ENCODE results near the gene ZNF684.
"Not testable (repeated sequence)": the region's sequence is repeated elsewhere in the genome, so short reads cannot be mapped to it uniquely, and the experiment has no call there.

Gene ZNF684

GRCh38 chr1:40531381-40532061, at the start of gene ZNF684:
TSS of gene ZNF684 (plus strand) at chr1:40531637. CDS start at chr1:40533167, 1,530 bp downstream.
- DNase-seq (ENCODE audit: low read depth in 3 of 3) = peak; percentile 69 to 72 (median 70)

GRCh38 chr1:40495315-40495903, 36.0 kb upstream of the ZNF684 start:
- DNase-seq (ENCODE audit: low read depth in 3 of 3) = no peak

- not testable (repeated sequence) for DNase-seq (ENCODE audit: low read depth in 3 of 3)
These were observed 28.8 kb upstream of the ZNF684 start for GRCh38 chr1:40502651-40503050.

- no peak for DNase-seq (ENCODE audit: low read depth in 3 of 3)
These were observed 23.5 kb upstream of the ZNF684 start for GRCh38 chr1:40507973-40508372.

GRCh38 chr1:40508375-40509341, 22.8 kb upstream of the ZNF684 start, which contains the start of gene EXO5:
TSS of gene EXO5 (plus strand) at chr1:40508767. CDS start at chr1:40514545, 5,778 bp downstream.
- DNase-seq (ENCODE audit: low read depth in 3 of 3) = peak; percentile 73 to 82 (median 78)

GRCh38 chr1:40519517-40519916, 11.9 kb upstream of the ZNF684 start:
- no peak for DNase-seq (ENCODE audit: low read depth in 3 of 3)

- no peak for DNase-seq (ENCODE audit: low read depth in 3 of 3)
These were observed 579 bp upstream of the ZNF684 start for GRCh38 chr1:40530735-40531380.

GRCh38 chr1:40532062-40532389, 589 bp downstream of the ZNF684 start:
- no peak for DNase-seq (ENCODE audit: low read depth in 3 of 3)

GRCh38 chr1:40532844-40533424, 1.5 kb downstream of the ZNF684 start:
- peak in 1 of 3 donors; percentile 27 for DNase-seq (ENCODE audit: low read depth in 3 of 3)

- no peak for DNase-seq (ENCODE audit: low read depth in 3 of 3)
These were observed 3.2 kb downstream of the ZNF684 start for GRCh38 chr1:40534589-40534988.

GRCh38 chr1:40535732-40536131, 4.3 kb downstream of the ZNF684 start:
- DNase-seq (ENCODE audit: low read depth in 3 of 3) = no peak

- DNase-seq (ENCODE audit: low read depth in 3 of 3) = no peak
These were observed 7.9 kb downstream of the ZNF684 start for GRCh38 chr1:40539338-40539737.

GRCh38 chr1:40546957-40547356, 15.5 kb downstream of the ZNF684 start:
- DNase-seq (ENCODE audit: low read depth in 3 of 3) = no peak

GRCh38 chr1:40553017-40553416, 21.6 kb downstream of the ZNF684 start:
- DNase-seq (ENCODE audit: low read depth in 3 of 3) = no peak

- not testable (repeated sequence) for DNase-seq (ENCODE audit: low read depth in 3 of 3)
These were observed 23.4 kb downstream of the ZNF684 start for GRCh38 chr1:40554807-40555206.

GRCh38 chr1:40556121-40556520, 24.7 kb downstream of the ZNF684 start:
- no peak for DNase-seq (ENCODE audit: low read depth in 3 of 3)

- not testable (repeated sequence) for DNase-seq (ENCODE audit: low read depth in 3 of 3)
These were observed 26.8 kb downstream of the ZNF684 start for GRCh38 chr1:40558241-40558640.

- DNase-seq (ENCODE audit: low read depth in 3 of 3) = no peak
These were observed 30.7 kb downstream of the ZNF684 start for GRCh38 chr1:40562185-40562584.

- no peak for DNase-seq (ENCODE audit: low read depth in 3 of 3)
These were observed 31.8 kb downstream of the ZNF684 start for GRCh38 chr1:40563266-40563665.

- no peak for DNase-seq (ENCODE audit: low read depth in 3 of 3)
These were observed 33.1 kb downstream of the ZNF684 start for GRCh38 chr1:40564506-40564905.

- DNase-seq (ENCODE audit: low read depth in 3 of 3) = no peak
These were observed 33.5 kb downstream of the ZNF684 start for GRCh38 chr1:40564913-40565312.

Measured in stimulated activated CD4-positive, alpha-beta T cell treated with anti-CD3 and anti-CD28 coated beads, TNF-alpha, amount 100 ng/mL, for 48 hours (primary cell).